PFSK-1 (cell line): ENCODE results near the gene APBB1IP.

Experiments used
- FOXP2 ChIP-seq: optimal IDR thresholded peaks from 2 replicates; pipeline ENCODE3; 2011; ENCODE audit warnings: borderline replicate concordance, control low read depth, inconsistent platforms; ENCODE audit not compliant: insufficient read depth; ENCODE audit errors: extremely low read length, extremely low read depth
- POLR2AphosphoS5 ChIP-seq: IDR thresholded peaks from 2 replicates; pipeline ENCODE4 v1.6.1; 2012; ENCODE audit warnings: low read depth, mild to moderate bottlenecking, control low read depth, low read length, moderate library complexity
- REST ChIP-seq, 2 experiments: IDR thresholded peaks; 2 replicates each; pipeline versions ENCODE4 v1.6.1 to v1.8.0; 2011 to 2012; ENCODE audit warnings: low read depth in 2 of 2, low read length in 2 of 2, control low read depth in 1 of 2, inconsistent platforms in 1 of 2, mild to moderate bottlenecking in 1 of 2, moderate library complexity in 1 of 2; ENCODE audit not compliant: insufficient read depth in 1 of 2
- SIN3A ChIP-seq: IDR thresholded peaks from 2 replicates; pipeline ENCODE4 v1.6.1; 2012; ENCODE audit warnings: mild to moderate bottlenecking, low read length, moderate library complexity, borderline replicate concordance; ENCODE audit not compliant: insufficient read depth
- TAF1 ChIP-seq: IDR thresholded peaks from 2 replicates; pipeline ENCODE4 v1.6.1; 2012; ENCODE audit warnings: low read length, control low read depth, borderline replicate concordance; ENCODE audit not compliant: insufficient read depth

Gene APBB1IP

GRCh38 chr10:26478061-26478460 lies 39.9 kb downstream of the APBB1IP start:
- no peak for TF ChIP-seq SIN3A
- TF ChIP-seq TAF1, result no peak
- no peak for TF ChIP-seq REST (IDR thresholded peaks at IDR 0.05; ENCODE audit: insufficient read depth in 1 of 2, low read depth in 2 of 2, low read length in 2 of 2)
- no peak for TF ChIP-seq FOXP2
- TF ChIP-seq POLR2AphosphoS5, result no peak

GRCh38 chr10:26479766-26480492 lies 41.8 kb downstream of the APBB1IP start:
- TF ChIP-seq SIN3A, result no peak
- no peak for TF ChIP-seq REST (IDR thresholded peaks at IDR 0.05; ENCODE audit: insufficient read depth in 1 of 2, low read depth in 2 of 2, low read length in 2 of 2)
- no peak for TF ChIP-seq TAF1
- no peak for TF ChIP-seq FOXP2
- no peak for TF ChIP-seq POLR2AphosphoS5

GRCh38 chr10:26481315-26481692 lies 43.2 kb downstream of the APBB1IP start:
- TF ChIP-seq FOXP2, result no peak
- TF ChIP-seq TAF1, result no peak
- no peak for TF ChIP-seq SIN3A

GRCh38 chr10:26481914-26482550 lies 43.9 kb downstream of the APBB1IP start:
- no peak for TF ChIP-seq TAF1

- TF ChIP-seq POLR2AphosphoS5 (no peak), TAF1 (no peak)
Observed at GRCh38 chr10:26483554-26483953, 45.4 kb downstream of the APBB1IP start.

- TF ChIP-seq FOXP2 (no peak), TAF1 (no peak), POLR2AphosphoS5 (no peak), SIN3A (no peak), REST (IDR thresholded peaks at IDR 0.05; ENCODE audit: insufficient read depth in 1 of 2, low read depth in 2 of 2, low read length in 2 of 2) (no peak)
Observed at GRCh38 chr10:26485150-26485941, 47.2 kb downstream of the APBB1IP start.
